IPS DF 4.7 (cell line): ENCODE data around the gene USP2.

Experiments
- DNase-seq: peaks from one replicate; pipeline ENCODE4 v3.0.0-alpha.2; 2013; ENCODE audit warnings: low spot score; ENCODE audit errors: extremely low read depth

USP2 gene

DNA sequence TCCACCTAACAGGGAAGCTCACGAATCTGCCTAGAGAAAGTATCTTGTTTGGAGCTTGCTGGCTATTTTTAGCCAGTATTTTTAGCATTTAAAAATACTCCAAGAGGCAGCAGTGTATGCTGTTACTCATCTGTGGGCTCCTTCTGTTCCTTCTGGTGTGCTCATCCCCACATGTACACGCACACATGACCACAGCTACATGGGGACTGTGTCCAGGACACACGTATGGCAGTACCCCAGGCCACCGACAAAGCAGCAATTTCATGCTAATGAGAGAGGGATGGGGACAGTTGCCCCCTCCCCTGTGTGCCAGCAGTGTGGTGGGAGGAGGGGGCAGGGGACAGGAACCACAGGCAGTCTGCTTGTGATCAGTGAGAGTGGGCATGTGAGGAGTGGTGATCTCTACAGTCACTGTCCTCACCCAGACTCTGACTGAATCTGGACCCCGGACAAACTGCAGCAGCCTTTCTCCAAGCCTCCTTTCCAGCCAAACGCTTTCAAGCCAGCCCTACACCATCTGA, 16.4 kb downstream of the USP2 start:
- no peak for DNase-seq

- DNase-seq: no peak
Measured at GRCh38 chr11:119363851-119364590, 17.5 kb downstream of the USP2 start.

- DNase-seq: no peak
Measured at GRCh38 chr11:119363081-119363850, 18.2 kb downstream of the USP2 start.

- DNase-seq: no peak
Measured at GRCh38 chr11:119362741-119363080, 18.8 kb downstream of the USP2 start.

GRCh38 chr11:119361941-119362725, 19.4 kb downstream of the USP2 start:
- DNase-seq: no peak

DNA sequence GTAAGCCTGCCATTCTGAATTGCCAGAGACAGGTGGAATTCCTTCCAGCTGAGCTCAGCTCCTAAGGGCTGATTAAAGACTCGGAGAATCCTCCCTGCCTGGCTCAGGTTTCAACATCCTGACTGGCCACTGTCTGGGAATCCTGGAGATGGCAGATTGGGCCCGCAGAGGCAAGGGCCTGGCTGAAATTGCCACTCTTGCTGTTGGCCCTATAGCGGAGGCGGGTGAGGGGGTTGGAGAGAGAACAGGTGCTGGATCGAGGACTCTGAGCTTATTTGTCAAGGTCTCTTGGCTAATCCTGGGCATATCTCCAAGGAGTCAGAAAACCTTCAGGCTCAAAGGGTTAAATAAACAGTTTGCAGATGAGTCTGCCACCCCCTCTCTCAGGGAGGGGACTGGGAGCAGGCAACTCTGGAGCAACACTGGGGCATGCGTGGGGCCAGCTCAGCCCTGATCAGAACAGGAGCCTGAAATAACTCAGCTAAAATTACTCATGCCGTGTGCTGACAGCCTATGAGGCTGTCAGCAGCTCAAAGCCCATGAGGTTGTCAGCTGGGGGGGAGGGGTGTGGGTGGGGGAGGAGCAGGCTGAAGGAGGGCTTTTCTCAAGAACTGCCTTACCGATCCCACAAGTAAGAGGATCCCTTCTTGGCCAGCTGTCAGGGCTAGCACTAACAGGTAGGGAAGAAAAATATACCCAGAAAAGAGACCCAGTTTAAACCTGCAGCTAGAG, 20.3 kb downstream of the USP2 start:
- no peak for DNase-seq

DNA sequence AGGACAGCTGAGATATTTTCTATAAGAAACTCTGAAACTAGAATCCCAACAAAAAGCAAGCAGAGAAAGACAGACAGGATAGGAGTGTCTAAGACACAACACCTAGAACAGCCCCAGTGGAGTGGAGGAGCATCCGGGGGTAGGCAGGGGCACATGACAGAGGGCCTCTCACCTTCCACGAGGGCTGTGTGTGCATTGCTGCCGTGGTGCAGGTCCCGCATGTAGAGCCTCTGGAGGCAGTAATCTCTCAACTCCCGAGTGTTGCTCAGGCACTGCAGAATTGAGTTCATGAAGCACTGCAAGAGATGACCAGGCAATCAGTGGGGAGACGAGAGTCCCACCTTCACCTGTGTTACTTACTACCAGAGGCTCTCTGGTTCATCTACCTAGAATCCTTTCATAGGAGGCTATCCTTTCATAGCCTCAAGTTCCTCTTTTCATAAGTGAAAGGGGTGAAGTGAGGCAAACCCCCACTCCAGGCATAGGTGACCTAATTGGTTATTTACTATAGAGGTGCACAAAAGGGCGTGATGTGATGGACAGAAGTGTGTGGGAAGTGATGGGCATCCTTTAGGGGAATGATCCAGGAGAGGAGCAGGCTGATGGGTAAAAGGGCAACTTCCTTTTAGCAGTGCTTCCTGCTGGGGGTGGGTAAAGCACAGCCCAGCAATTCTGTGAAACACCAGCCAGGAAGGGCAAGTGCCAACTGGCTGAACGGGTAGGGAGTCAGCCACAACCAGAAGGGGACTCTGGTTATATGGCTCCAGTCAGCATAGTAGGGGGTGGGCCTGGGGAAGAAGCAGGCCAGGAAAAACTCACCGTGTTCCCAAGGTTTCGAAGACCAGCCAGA, 21.9 kb downstream of the USP2 start:
- DNase-seq: no peak

GRCh38 chr11:119357074-119357473, 24.4 kb downstream of the USP2 start:
- no peak for DNase-seq

DNA sequence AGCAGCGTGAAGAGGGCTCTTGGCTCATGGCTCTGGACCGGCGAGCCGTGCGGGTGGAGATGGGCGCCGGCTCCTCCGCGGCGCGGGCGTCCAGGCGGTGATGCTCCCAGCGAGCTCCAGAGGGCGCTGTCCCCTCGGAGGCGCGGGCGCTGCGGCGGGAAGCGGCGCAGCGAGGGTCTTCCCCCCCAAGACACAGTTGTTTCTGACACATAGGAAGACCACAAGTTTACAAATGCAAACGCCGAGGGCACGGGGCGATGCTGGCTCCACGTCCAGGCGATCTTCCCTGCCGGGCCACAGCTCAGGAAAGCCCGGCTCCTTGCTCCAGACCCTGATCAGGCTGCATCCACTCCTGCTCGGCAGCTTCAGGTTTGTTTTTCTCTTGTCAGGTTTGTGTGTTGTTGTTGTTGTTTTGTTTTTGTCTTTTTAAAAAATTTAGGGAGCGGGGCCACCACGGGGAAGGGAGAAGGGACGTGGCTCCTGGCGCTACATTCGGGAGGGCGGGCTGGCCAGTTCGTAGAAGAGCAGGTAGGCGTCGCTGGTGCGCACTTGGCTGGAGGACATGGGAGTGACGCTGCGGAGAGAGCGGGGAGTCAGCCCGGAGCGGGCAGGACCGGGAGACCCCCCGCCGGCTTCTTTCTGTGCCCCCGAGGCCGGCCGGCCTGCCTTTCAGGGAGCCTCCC, 25.0 kb downstream of the USP2 start:
- DNase-seq: no peak

DNA sequence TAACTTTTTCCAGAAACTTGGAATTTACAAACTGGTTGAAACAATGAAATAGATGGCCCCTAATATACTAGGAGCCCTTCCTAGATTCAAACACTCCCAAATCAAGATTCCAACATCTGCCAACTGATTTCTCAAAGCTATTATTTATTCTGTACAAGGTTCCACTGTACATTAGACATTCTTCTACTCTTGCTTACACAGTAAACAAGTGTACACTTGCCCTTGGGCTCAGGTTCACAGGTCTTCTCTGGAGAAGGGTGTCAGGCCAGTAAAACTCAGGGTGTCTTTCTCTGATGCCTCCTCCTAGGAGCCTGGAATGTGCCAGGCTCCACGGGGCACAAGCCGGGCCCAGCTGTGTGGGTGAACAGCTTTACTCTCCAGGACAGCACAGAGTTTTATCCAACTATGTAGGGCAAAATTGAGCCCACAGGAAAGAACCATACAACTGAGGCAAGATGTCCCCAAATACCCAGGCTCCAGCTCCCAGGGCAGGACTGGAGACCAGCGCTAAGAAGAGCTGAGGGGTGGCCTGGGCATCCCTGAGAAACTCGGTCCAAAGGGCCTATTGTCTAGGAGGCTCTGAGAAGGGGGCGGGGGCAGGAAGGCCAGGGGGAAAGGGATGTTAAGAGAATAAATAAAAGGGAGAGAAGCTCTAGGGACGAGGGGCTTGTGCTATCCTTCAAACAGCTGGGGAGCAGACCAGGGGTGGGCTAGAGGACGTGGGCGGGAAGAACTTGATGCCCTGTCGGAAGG, 26.2 kb downstream of the USP2 start:
- no peak for DNase-seq

DNA sequence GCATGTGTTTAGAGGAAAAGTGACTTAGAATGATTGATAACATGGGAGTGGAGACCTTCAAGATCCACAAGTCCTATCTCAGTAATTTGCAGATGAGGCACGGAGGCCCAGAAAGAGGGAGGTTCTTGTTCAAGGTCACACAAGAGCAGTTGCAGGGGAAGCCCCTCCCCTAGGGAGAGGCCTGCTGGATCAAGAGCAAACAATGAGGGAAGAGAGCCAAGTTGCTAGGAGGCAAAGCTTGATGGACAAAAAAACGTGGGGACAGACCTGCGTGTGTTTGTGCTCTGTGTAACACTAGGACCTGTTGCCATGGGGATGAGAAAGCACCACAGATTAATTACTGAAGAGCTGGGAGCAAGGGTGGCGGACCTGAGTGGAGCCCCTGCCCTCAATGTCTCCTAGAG, 28.6 kb downstream of the USP2 start:
- DNase-seq: no peak

DNA sequence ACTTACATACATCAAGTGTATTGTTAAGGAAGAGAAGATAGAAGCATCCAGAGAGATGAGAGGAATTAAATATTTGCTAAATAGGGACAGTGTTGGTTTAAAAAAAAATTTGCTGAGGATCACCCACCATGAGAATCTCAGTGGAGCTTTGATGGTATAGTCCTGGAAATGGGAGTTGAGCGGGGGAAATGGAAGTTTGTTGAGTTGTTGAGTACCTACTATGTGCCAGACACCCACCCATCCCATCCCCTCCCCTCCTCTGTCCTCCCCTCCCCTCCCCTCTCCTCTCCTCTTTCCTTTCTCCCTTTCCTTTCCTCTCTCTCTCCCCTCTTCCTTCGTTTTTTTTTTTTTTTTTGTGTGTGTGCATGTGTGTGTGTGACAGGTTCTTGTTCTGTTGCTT, 30.3 kb downstream of the USP2 start:
- no peak for DNase-seq

GRCh38 chr11:119350302-119350701, 31.2 kb downstream of the USP2 start:
- no peak for DNase-seq

GRCh38 chr11:119347940-119348605, 33.4 kb downstream of the USP2 start:
- no peak for DNase-seq

GRCh38 chr11:119347242-119347641, 34.2 kb downstream of the USP2 start:
- DNase-seq: no peak

DNA sequence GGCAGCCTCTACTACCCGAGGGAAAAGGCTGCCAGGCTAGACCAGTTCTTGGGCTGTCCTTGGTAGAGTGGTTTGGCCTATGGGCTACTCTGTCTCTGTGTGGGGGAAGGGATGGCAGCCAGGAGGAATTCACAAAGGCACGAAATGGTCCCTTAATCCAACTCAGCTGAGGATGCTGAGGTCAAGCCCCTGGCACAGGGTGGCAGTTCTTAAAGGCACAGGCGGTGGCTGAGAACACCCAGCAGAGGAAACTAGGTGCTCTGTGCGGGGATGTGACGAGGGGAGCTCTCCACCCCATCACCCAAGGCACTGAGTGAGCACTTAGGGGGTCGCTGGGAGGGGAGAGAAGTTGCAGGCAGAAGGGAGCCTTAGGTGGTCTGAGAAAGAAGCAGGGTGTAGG, 34.9 kb downstream of the USP2 start, which contains the start of gene MFRP:
Gene MFRP, minus strand, starts transcription at position 101 of the 400 bp plus-strand sequence. CDS start 192 bp downstream, outside the sequence.
- DNase-seq: no peak

- DNase-seq: no peak
Measured at GRCh38 chr11:119345685-119346084, 35.8 kb downstream of the USP2 start.

- no peak for DNase-seq
Measured at GRCh38 chr11:119344291-119345010, 37.0 kb downstream of the USP2 start.
